Measurements from ENCODE around the gene GNAI2.

The GNAI2 gene

GRCh38 chr3:50286322-50287227 lies 50.6 kb downstream of the GNAI2 start:
- DNase-seq: no peak

GRCh38 chr3:50287262-50287661 lies 51.3 kb downstream of the GNAI2 start:
- no peak for DNase-seq

- DNase-seq: no peak
Observed at GRCh38 chr3:50288387-50289007, 52.5 kb downstream of the GNAI2 start.

- no peak for DNase-seq
Observed at GRCh38 chr3:50289130-50289529, 53.1 kb downstream of the GNAI2 start.

GRCh38 chr3:50290161-50290641 lies 54.2 kb downstream of the GNAI2 start:
- no peak for DNase-seq

GRCh38 chr3:50292159-50293078 lies 56.4 kb downstream of the GNAI2 start, which contains the start of gene IFRD2:
Gene IFRD2, minus strand, starts transcription at chr3:50292429. Its CDS starts 155 bp downstream, at chr3:50292274.
- peak; percentile 99 for DNase-seq

- no peak for DNase-seq
Observed at GRCh38 chr3:50293079-50293801, 57.2 kb downstream of the GNAI2 start.

- no peak for DNase-seq
Observed at GRCh38 chr3:50294089-50294488, 58.1 kb downstream of the GNAI2 start.

- DNase-seq: no peak
Observed at GRCh38 chr3:50294492-50295403, 58.7 kb downstream of the GNAI2 start.

GRCh38 chr3:50295553-50296431 lies 59.8 kb downstream of the GNAI2 start:
- no peak for DNase-seq

GRCh38 chr3:50296721-50297383 lies 60.8 kb downstream of the GNAI2 start:
- no peak for DNase-seq

- peak; percentile 69 for DNase-seq
Observed at GRCh38 chr3:50297384-50297775, 61.4 kb downstream of the GNAI2 start.

- peak; percentile 72 for DNase-seq
Observed at GRCh38 chr3:50297896-50298725, 62.1 kb downstream of the GNAI2 start.

- peak; percentile 99 for DNase-seq
Observed at GRCh38 chr3:50298836-50299637, 63.0 kb downstream of the GNAI2 start, which contains the start of the genes HYAL3 and NAA80. Gene HYAL3, minus strand, starts transcription at chr3:50299405. Its CDS starts 3,803 bp downstream, at chr3:50295602. Gene NAA80, minus strand, starts transcription at chr3:50299405. Its CDS starts 1,942 bp downstream, at chr3:50297463.

GRCh38 chr3:50299638-50299928 lies 63.6 kb downstream of the GNAI2 start:
- no peak for DNase-seq

GRCh38 chr3:50299929-50300680 lies 64.1 kb downstream of the GNAI2 start:
- DNase-seq: peak; percentile 78

Data from hematopoietic multipotent progenitor cell treated with erythropoietin and hydrocortisone succinate and interleukin-3 and kit ligand, for 6 days (in vitro differentiated cells).